Measurements from ENCODE around the gene SRSF7.
"Not testable (repeated sequence)": the region's sequence is repeated elsewhere in the genome, so short reads cannot be mapped to it uniquely, and the experiment has no call there.

The SRSF7 gene

DNA sequence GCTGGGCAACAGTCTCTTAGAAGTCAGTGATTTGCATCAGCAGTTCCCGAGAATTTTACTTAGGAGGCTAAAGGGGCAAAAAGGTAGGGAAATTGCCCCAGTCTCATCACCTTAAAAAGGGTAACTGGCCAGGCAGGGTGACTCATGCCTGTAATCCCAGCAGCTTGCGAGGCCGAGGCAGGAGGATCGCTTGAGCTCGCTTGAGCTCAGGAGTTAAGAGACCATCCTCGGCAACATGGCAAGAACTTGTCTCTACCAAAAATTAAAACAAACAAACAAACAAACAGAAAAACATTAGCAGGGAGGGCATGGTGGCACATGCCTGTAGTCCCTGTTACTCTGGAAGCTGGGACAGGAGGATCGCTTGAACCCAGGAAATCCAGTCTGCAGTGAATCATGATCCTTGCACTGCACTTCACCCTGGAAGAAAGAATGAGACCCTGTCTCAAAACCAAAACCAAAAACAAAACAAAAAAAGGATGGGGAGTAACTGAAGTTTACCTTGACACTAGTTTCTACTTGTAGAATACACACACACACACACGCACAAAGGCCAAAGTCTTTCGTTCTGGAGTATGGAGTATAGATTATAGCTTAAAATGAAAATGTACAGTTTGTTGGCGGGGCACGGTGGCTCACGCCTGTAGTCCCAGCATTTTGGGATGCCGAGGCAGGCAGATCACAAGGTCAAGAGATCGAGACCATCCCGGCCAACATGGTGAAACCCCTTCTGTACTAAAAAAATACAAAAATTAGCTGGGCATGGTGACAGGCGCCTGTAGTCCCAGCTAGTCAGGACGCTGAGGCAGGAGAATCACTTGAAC, 24.1 kb upstream of the SRSF7 start:
- Mint-ChIP-seq H3K27me3 (peaks cover 14% of the 10 kb centered on the region), H3K9me3 (no peaks in the 10 kb centered on the region), H3K4me3 (no peak overlapping the region), H3K27ac (no peak overlapping the region), H3K36me3 (ENCODE audit: low read depth) (peaks cover 8% of the 10 kb centered on the region), H3K4me1 (peaks cover 15% of the 10 kb centered on the region)
- DNase-seq (no peak), ATAC-seq (no peak)

DNA sequence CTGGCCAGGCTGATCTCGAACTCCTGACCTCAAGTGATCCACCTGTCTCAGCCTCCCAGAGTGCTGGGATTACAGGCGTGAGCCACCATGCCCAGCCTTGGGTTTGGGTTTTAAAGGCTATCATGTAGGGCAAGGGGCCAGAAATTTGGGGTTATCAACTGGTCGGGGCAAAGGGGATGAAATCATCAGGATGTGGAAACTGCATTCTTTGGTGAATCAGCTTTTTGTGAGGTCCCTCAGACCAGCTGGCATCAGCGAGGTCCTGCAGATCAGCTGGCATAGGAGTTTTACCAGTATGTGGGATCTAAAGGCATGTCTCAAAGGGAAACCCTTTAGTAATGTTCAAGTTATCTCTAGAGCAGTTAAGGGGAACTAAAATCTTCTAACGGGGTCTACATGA, 20.5 kb upstream of the SRSF7 start:
- Mint-ChIP-seq H3K27me3 (peaks cover 12% of the 10 kb centered on the region), H3K36me3 (ENCODE audit: low read depth) (no peaks in the 10 kb centered on the region), H3K9me3 (no peaks in the 10 kb centered on the region), H3K4me3 (no peak overlapping the region), H3K27ac (no peak overlapping the region), H3K4me1 (no peaks in the 10 kb centered on the region)
- no peak for ATAC-seq
- DNase-seq = no peak

DNA sequence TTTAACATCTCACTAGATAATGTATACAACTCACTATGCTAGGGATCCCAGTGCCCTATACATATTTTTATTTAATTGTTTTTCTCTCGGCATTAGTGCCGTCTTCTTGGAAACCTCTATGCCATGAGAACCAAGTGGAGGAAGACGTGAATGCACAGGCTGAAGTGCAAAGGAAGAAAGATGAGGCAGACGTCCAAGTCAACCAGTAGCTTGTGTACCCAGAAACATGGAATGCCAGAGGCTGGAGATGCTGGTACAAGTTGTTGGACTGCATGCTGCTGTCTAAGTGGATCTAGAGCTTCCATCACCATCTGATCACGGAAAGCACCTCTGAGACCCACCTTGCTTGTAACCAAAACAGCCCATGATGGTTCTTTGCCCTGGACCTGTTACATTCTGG, 14.4 kb upstream of the SRSF7 start:
- ATAC-seq = no peak
- DNase-seq = no peak
- H3K4me1 Mint-ChIP-seq = no peaks in the 10 kb centered on the region
- H3K27me3 Mint-ChIP-seq = no peaks in the 10 kb centered on the region
- no peaks in the 10 kb centered on the region for H3K9me3 Mint-ChIP-seq
- H3K36me3 Mint-ChIP-seq (ENCODE audit: low read depth) = no peaks in the 10 kb centered on the region
- H3K4me3 Mint-ChIP-seq = no peak overlapping the region
- H3K27ac Mint-ChIP-seq = no peak overlapping the region

DNA sequence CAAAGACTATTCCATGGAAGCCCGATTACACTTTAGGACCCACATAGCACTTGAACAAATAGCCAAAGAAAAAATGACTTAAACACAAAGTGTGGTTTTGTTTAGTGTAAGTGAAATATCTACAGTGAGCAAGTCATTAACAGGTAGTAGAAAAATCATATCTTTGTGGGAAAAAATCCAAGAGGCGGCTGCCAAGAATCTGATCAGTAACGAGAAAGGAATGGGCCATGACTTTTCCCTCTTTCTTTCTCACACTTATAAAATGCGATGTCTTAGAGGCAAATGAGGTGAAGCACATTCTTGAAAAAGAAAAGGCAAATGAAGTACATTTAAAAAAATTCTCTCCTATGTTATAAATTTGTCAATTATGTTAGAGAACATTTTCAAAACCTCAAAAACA, 14.0 kb upstream of the SRSF7 start:
- no peak for ATAC-seq
- no peak overlapping the region for H3K4me3 Mint-ChIP-seq
- no peak for DNase-seq

DNA sequence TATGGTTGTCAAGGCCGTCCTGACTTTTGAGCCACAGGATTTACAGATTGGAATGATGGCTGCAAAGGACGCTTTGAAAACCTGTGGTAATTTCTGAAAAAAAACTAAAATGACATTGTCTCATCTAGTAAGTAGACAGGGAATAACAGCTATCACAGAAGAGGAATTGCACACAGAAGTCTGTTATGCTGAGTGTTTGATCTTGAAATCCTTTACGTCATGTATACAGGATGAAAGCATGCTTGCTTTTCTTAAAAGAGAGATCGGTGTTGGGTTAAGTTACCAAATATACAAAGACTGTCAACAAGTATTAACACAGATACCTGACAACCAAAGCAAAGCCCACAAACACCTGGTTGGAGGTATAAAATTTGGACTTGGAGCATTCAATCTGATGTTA, 12.6 kb upstream of the SRSF7 start:
- DNase-seq (no peak), ATAC-seq (no peak)
- no peak overlapping the region for H3K4me3 Mint-ChIP-seq
- H3K27me3 Mint-ChIP-seq = no peaks in the 10 kb centered on the region
- H3K36me3 Mint-ChIP-seq (ENCODE audit: low read depth) = no peaks in the 10 kb centered on the region
- H3K27ac Mint-ChIP-seq = no peak overlapping the region
- H3K9me3 Mint-ChIP-seq = no peaks in the 10 kb centered on the region
- no peaks in the 10 kb centered on the region for H3K4me1 Mint-ChIP-seq

More for the DNA sequence above, 14.0 kb upstream of the SRSF7 start:
- no peaks in the 10 kb centered on the region for H3K27me3 Mint-ChIP-seq
- no peak overlapping the region for H3K27ac Mint-ChIP-seq
- H3K4me1 Mint-ChIP-seq = no peaks in the 10 kb centered on the region
- no peaks in the 10 kb centered on the region for H3K36me3 Mint-ChIP-seq (ENCODE audit: low read depth)
- H3K9me3 Mint-ChIP-seq = no peaks in the 10 kb centered on the region

DNA sequence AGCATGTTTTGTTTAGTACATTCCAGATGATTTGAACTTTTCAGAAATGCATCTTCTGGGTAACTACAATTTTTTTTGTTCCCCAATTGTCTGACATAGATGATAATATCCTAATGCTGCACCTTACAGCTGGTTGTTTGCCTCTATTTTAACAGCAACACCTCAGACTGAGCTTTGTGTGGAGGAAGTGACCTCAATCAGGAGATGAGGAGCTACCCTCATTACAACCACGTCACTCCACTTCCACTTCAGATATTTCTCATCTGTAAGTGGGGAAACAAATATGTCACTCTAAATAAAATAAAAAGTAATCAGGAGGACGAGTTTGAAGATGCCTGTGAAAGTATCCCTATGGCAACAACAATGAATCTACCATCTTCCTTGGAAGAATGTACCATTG, 12.1 kb upstream of the SRSF7 start:
- Mint-ChIP-seq H3K4me3 (no peak overlapping the region), H3K36me3 (ENCODE audit: low read depth) (no peaks in the 10 kb centered on the region), H3K27ac (no peak overlapping the region), H3K9me3 (no peaks in the 10 kb centered on the region), H3K4me1 (no peaks in the 10 kb centered on the region), H3K27me3 (no peaks in the 10 kb centered on the region)
- DNase-seq (no peak), ATAC-seq (no peak)

DNA sequence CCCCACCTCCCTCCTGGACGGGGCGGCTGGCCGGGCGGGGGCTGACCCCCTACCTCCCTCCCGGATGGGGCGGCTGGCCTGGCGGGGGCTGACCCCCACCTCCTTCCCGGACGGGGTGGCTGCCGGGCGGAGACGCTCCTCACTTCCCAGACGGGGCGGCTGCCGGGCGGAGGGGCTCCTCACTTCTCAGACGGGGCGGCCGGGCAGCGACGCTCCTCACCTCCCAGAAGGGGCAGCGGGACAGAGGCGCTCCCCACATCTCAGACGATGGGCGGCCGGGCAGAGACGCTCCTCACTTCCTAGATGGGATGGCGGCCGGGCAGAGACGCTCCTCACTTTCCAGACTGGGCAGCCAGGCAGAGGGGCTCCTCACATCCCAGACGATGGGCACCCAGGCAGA, 4.7 kb upstream of the SRSF7 start:
- ATAC-seq; H3K9me3 Mint-ChIP-seq; DNase-seq; H3K27ac Mint-ChIP-seq; H3K27me3 Mint-ChIP-seq; H3K4me3 Mint-ChIP-seq; H3K36me3 Mint-ChIP-seq (ENCODE audit: low read depth): not testable (repeated sequence)
- H3K4me1 Mint-ChIP-seq = peaks cover 21% of the 10 kb centered on the region

DNA sequence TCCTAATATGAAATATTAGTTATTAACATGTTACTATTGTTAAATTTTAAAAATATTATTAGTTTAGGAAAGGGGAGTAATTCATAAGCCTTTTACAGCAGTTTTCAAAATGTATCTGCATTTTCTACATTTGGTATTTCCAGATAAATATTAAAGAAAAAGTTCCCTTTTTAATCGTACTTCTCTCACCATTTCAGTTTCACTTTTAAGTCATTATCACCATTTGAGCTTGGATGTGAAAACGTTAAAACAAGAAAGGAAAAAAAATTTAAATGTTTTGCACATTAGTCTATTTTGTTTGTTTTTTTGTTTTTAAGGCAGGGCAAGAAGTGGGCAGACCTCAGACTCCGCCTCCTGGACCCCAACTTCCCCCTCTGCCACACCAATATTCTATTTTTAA, 3.3 kb upstream of the SRSF7 start:
- H3K4me3 Mint-ChIP-seq = peak overlapping the region; percentile 67
- H3K4me1 Mint-ChIP-seq = peaks cover 28% of the 10 kb centered on the region
- DNase-seq = no peak
- peak overlapping the region; percentile 58 for H3K27ac Mint-ChIP-seq
- H3K9me3 Mint-ChIP-seq = no peaks in the 10 kb centered on the region
- H3K36me3 Mint-ChIP-seq (ENCODE audit: low read depth) = peaks cover 16% of the 10 kb centered on the region
- peaks cover 3% of the 10 kb centered on the region for H3K27me3 Mint-ChIP-seq
- ATAC-seq = no peak

DNA sequence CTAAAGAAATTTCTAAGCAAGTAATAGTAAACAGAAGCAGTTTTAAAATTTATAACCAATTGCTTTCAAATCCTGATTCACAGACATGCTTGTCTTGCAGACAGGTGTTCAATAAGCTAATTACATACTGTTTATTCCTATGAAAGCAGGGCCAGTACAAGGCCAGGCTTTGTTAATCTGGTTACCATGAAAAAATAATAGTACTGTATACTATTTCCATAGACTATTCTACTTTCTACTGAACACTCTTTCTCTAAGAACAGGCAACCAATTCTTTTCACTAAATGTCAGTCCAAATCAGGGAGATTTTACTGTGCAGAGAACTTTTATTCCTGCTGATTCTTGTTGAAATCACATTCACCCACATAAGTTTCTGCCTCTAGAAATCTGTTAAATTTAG, 2.9 kb upstream of the SRSF7 start:
- DNase-seq (no peak), ATAC-seq (no peak)
- Mint-ChIP-seq H3K36me3 (ENCODE audit: low read depth) (peaks cover 21% of the 10 kb centered on the region), H3K9me3 (no peaks in the 10 kb centered on the region), H3K4me1 (peaks cover 32% of the 10 kb centered on the region), H3K4me3 (peak overlapping the region; percentile 67), H3K27me3 (peaks cover 3% of the 10 kb centered on the region), H3K27ac (no peak overlapping the region)

DNA sequence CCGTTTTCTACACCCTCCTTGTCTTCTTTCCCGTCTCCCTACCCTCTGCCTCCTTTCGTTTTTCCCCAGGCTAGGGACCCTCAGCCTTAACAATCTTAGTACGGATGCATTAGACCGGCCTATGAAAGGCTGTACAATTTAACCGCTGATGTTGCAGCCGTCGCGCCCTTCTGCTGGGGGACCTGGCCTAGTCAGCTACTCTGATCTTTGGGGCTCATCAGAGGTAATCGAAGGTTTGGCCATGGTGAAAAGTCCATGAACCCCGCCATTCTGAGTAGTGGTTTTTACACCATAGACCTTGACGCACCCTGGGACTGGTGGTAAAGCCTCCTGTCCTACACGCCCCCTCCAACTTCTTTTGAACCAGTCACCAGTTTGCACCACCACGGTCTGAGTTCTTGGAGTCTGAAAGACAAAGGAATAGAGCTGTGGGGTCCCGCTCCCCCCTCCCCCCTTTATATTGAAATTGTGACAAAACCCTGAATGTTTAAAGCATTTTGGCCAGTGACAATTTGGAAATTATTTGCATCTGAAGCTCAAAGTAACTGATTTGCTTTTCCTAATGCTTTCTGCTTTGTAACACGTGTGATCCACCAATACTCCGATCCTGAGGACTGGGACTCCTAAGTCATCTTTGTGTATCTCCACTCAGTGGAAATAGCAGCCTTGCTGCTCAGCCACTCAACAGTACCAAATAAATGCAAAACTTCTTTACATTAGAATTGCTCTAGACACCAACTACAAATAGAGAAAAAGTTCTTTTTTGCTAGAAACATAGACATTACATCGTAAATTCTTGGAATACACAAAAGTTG, 642 bp upstream of the SRSF7 start:
- no peaks in the 10 kb centered on the region for H3K9me3 Mint-ChIP-seq
- H3K4me3 Mint-ChIP-seq = peak overlapping the region; percentile 98
- H3K27me3 Mint-ChIP-seq = peaks cover 3% of the 10 kb centered on the region
- H3K27ac Mint-ChIP-seq = peak overlapping the region; percentile 99
- peaks cover 43% of the 10 kb centered on the region for H3K36me3 Mint-ChIP-seq (ENCODE audit: low read depth)
- DNase-seq = peak; percentile 50
- peaks cover 54% of the 10 kb centered on the region for H3K4me1 Mint-ChIP-seq
- peak; percentile 26 for ATAC-seq

DNA sequence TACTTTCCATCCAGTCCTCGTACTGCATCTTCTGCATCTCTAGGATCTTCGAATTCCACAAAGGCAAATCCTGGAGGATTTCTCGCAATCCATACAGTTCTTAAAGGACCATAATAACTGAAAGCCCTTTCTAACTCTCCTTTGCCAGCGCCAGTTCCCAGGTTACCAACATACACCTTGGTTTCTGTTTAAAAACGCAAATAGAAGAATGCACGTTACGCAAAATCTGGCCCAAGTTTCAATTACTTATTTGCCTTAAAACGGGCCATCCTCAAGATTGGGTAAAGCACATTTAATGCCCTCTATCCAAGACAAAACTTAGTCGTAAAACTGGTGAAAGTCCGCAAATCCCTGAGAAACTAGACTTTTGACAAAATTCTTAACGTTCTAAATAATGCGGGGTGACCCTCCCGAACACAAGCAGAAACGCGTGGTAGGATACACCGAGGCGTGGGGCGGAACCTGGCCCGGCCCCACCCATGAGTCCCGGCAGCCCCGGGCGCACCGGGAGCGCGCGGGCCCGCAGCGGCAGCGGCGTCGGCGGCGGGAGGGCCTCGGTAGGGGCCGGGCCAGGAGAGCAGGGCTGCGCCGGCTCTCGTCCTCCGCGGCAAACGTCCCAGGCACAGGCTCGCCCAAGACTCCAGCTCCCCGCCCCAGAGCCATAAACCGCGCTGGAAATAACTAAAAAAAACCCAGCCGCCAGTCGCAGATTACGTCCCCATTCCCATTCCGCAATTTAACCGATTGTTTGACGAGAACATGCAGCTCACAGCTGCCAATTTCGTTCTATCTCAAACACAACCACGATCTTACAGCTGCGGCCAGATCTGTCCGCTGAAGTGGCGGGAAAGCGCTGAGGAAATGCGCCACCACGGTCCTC, 910 bp downstream of the SRSF7 start:
- no peaks in the 10 kb centered on the region for H3K9me3 Mint-ChIP-seq
- H3K36me3 Mint-ChIP-seq (ENCODE audit: low read depth) = peaks cover 59% of the 10 kb centered on the region
- H3K27me3 Mint-ChIP-seq = peaks cover 3% of the 10 kb centered on the region
- H3K4me3 Mint-ChIP-seq = peak overlapping the region; percentile 98
- peak overlapping the region; percentile 99 for H3K27ac Mint-ChIP-seq
- ATAC-seq (peak; percentile 25), DNase-seq (peak; percentile 51)
- peaks cover 70% of the 10 kb centered on the region for H3K4me1 Mint-ChIP-seq

DNA sequence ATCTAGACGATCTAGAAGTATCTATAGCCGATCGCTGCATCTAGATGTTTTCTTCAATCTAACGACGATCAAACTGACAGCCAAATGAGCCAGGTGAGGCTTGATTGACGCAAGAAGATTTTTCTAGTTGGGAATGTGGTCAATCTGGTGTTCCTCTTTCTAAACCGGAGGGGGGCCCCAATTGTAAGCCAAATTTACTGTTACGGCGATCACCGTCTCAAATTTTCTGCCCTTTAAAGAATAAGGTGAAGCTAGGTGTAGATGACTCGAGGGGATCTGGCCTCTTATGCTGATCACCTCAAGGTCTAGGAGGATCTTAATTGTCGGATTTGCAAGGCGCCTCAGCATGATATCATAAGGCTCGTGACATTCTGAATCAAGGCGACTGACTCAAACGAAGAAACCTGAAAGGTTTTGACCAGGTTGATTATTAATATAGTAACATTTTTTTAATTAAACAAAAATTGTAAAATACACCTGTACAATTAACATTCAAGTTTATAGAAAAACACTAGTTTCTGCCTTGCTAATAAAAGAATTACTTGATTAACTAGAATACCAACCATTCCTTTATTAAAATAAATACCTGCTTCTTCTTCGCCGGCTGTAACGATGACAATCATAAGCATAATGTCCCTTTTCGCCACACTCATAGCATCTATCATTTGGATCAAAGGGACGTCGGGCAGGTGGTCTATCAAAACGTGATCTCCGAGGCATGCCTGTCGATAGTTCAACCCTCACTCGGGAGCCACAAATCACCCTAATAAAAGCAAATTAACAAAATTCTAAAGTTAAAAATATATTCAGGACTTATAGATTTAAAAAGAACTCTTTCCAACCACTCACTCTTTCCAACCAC, 2.0 kb downstream of the SRSF7 start:
- DNase-seq (no peak), ATAC-seq (no peak)
- Mint-ChIP-seq H3K36me3 (ENCODE audit: low read depth) (peaks cover 69% of the 10 kb centered on the region), H3K4me1 (peaks cover 76% of the 10 kb centered on the region), H3K27ac (peak overlapping the region; percentile 99), H3K27me3 (peaks cover 3% of the 10 kb centered on the region), H3K9me3 (no peaks in the 10 kb centered on the region), H3K4me3 (peak overlapping the region; percentile 98)

DNA sequence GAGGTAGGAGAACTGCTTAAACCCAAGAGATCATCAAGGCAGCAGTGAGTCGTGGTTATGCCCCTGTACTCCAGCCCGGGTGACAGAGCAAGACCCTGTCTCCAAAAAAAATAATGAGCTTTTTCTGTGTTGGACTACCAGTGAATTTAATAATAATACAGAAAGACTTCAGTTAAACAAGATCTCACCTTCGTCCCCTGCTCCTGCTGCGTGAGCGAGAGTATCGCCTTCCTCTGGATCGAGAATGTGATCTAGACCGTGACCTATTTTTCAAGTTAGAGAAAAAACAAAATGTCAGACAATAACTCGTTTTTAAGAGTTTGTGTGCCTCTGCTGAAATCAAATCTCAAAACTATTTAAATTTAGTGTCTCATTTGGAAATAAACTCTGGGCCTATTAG, 2.8 kb downstream of the SRSF7 start:
- Mint-ChIP-seq H3K4me3 (peak overlapping the region; percentile 98), H3K4me1 (peaks cover 79% of the 10 kb centered on the region), H3K9me3 (no peaks in the 10 kb centered on the region), H3K27ac (peak overlapping the region; percentile 99), H3K36me3 (ENCODE audit: low read depth) (peaks cover 76% of the 10 kb centered on the region), H3K27me3 (peaks cover 3% of the 10 kb centered on the region)
- DNase-seq (no peak), ATAC-seq (no peak)

DNA sequence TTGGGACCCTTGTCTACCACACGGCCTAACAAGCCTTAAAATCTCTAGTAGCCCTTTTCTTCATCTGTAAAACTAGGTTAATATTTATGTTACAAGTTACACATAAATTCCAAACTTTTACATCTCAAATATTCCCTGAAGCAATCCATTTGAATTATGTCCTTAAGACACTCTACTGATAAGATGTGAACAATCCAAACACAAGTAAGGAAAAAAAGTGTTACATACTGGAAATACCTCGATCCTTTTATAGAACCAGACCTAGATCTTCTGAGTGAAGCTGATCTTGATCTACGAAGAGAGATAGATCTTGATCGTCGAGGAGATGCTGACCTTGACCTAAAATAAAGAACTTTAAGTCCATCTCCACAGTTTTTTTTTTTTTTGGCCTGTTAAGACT, 3.3 kb downstream of the SRSF7 start:
- H3K27ac Mint-ChIP-seq = peak overlapping the region; percentile 99
- DNase-seq = no peak
- ATAC-seq = no peak
- peak overlapping the region; percentile 98 for H3K4me3 Mint-ChIP-seq
- peaks cover 3% of the 10 kb centered on the region for H3K27me3 Mint-ChIP-seq
- no peaks in the 10 kb centered on the region for H3K9me3 Mint-ChIP-seq
- peaks cover 79% of the 10 kb centered on the region for H3K36me3 Mint-ChIP-seq (ENCODE audit: low read depth)
- peaks cover 80% of the 10 kb centered on the region for H3K4me1 Mint-ChIP-seq
